PC-3 (cell line): ENCODE measurements around the gene VPS33A. TPM values are rescaled to one million over a fixed set of nuclear protein-coding genes. Genes with fewer than 3 reads are reported as not detected.
A peak's percentile ranks its signal among the peaks of the same experiment; 100 is the strongest.
"Not testable (repeated sequence)": the region's sequence is repeated elsewhere in the genome, so short reads cannot be mapped to it uniquely, and the experiment has no call there.

ENCODE experiments used
- ATAC-seq: fragments of 200-7000 bp; cut with Tn5 transposase; 2 replicates; pipeline ENCODE4 v1.9.1; 2020; ENCODE audit warnings: mild to moderate bottlenecking, moderate library complexity
- BruUV-seq: library from RNA; stranded (reverse); fragments of 400-500 nt; replicated peaks from 2 replicates; lab custom pipeline; 2021; lab: Mats Ljungman, UMichigan
- CTCF ChIA-PET: fragments of 300-600 bp; sonication (Branson Sonifier 250); formaldehyde crosslinking; loops from one replicate; lab custom pipeline; 2022; ENCODE audit warnings: antibody characterized with exemption; lab: Charles Lee
- POLR2A ChIA-PET: fragments of 300-600 bp; sonication (Branson Sonifier 250); formaldehyde crosslinking; loops from one replicate; lab custom pipeline; 2022; ENCODE audit warnings: antibody characterized with exemption; ENCODE audit not compliant: unreplicated experiment; lab: Charles Lee
- DNase-seq: peaks from one replicate; pipeline ENCODE4 v3.0.0-alpha.2; 2015
- H2AFZ ChIP-seq: fragments of 300-600 bp; sonication (generic); 2 replicates; pipeline ENCODE4 v1.6.0; 2016; ENCODE audit warnings: antibody characterized with exemption, low read length
- H3F3A ChIP-seq: fragments of 300-600 bp; sonication (generic); one replicate; pipeline ENCODE4 v1.6.0; 2017; ENCODE audit warnings: antibody characterized with exemption, low read length, control low read depth, mild to moderate bottlenecking; ENCODE audit not compliant: unreplicated experiment
- H3K27ac ChIP-seq: fragments of 300-600 bp; sonication (generic); 2 replicates; pipeline ENCODE4 v1.5.1; 2016; ENCODE audit warnings: mild to moderate bottlenecking, low read length
- H3K27me3 ChIP-seq: fragments of 300-600 bp; sonication (generic); 2 replicates; pipeline ENCODE4 v1.6.1; 2016; ENCODE audit warnings: low read length, mixed read lengths
- H3K36me3 ChIP-seq: fragments of 300-600 bp; sonication (generic); 2 replicates; pipeline ENCODE4 v1.6.1; 2016; ENCODE audit warnings: low read depth, mixed run types, low read length, mixed read lengths
- H3K4me1 ChIP-seq: fragments of 300-600 bp; sonication (generic); 2 replicates; pipeline ENCODE4 v1.5.1; 2016; ENCODE audit warnings: low read length; ENCODE audit not compliant: insufficient read depth
- H3K4me2 ChIP-seq: fragments of 300-600 bp; sonication (generic); 2 replicates; pipeline ENCODE4 v1.6.0; 2016; ENCODE audit warnings: low read length
- H3K4me3 ChIP-seq: fragments of 300-600 bp; sonication (generic); 2 replicates; pipeline ENCODE4 v1.5.1; 2016; ENCODE audit warnings: mild to moderate bottlenecking, low read length, mixed read lengths
- H3K79me2 ChIP-seq: fragments of 300-600 bp; sonication (generic); 2 replicates; pipeline ENCODE4 v1.6.1; 2017; ENCODE audit warnings: low read length, mixed read lengths
- H3K9ac ChIP-seq: fragments of 300-600 bp; sonication (generic); 2 replicates; pipeline ENCODE4 v1.6.0; 2016; ENCODE audit warnings: mild to moderate bottlenecking, low read length
- H3K9me2 ChIP-seq: fragments of 300-600 bp; sonication (generic); replicated peaks from 2 replicates; pipeline ENCODE4 v1.6.1; 2016; ENCODE audit warnings: mixed run types, low read length, mixed read lengths
- H3K9me3 ChIP-seq: fragments of 300-600 bp; sonication (generic); 2 replicates; pipeline ENCODE4 v1.6.1; 2016; ENCODE audit warnings: low read length, mixed read lengths
- H4K20me1 ChIP-seq: fragments of 300-600 bp; sonication (generic); 2 replicates; pipeline ENCODE4 v1.6.1; 2016; ENCODE audit warnings: low read length, mixed read lengths
- EZH2 ChIP-seq: fragments of 300-600 bp; sonication (generic); IDR thresholded peaks from one replicate; pipeline ENCODE4 v1.6.1; 2017; ENCODE audit warnings: antibody characterized with exemption, mild to moderate bottlenecking, low read length; ENCODE audit not compliant: unreplicated experiment
- EZH2phosphoT487 ChIP-seq: fragments of 300-600 bp; sonication (generic); IDR thresholded peaks from 2 replicates; pipeline ENCODE4 v1.6.1; 2018; ENCODE audit warnings: mild to moderate bottlenecking, antibody characterized with exemption, low read length, borderline replicate concordance
- intact Hi-C: fragments of 100-400 bp; cut with micrococcal nuclease; formaldehyde crosslinking; loops from 2 replicates; pipeline ENCODE4 v1.9.0; 2023
- total RNA-seq: library from RNA; depleted of rRNA; stranded (reverse); fragments of >200 nt; gene quantifications from 2 replicates; pipeline ENCODE4 v1.2.3, GENCODE V29; 2014
- TF ChIP-seq, protein P1 (sequence below): fragments of 300-600 bp; sonication (generic); conservative IDR thresholded peaks from 2 replicates; pipeline ENCODE4 v1.5.1; 2017; ENCODE audit warnings: antibody characterized with exemption, low read depth, mild to moderate bottlenecking, low read length

The VPS33A gene
- total RNA-seq, 1 experiment from 2014 or later, result 40.8 TPM

DNA sequence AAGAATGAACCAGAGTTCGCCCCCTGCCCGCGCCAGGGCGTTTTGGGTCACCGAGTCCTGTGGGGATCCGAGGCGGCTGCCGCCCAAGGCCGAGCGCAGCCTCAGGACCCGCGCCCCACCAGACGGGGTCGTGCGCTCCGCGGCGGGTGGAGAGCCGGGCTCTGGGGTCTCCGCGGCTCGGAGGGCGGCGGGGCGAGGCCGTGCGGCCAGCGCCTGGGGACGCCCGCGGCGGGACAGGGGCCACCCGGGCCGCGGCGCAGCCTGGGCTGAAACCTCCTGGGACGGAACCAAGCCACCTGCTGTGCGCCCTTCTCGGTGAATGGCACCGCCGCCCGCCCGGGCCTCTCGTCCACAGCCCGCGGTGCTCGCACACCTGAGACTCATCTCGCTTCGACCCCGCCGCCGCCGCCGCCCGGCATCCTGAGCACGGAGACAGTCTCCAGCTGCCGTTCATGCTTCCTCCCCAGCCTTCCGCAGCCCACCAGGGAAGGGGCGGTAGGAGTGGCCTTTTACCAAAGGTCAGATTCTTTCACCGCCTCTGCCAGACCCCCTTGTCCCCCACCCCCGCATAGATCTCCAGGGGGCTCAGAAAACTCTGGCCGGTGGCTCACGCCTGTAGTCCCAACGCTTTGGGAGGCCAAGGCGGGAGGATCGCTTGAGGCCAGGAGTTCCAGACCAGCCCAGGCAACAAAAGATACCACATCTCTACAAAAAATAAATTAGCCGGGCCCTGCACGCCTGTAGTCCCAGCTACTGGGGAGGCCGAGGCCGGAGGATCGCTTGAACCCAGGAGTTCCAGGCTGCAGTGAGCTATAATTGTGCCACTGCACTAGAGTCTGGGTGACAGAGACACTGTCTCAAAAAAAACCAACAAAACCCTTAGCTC, 61.9 kb downstream of the VPS33A start:
- Histone ChIP-seq H3K4me1 (no peaks in the 10 kb centered on the region), H4K20me1 (peaks cover 12% of the 10 kb centered on the region; the same call in 1 of the 2 replicates), H3K9me2 (no peaks in the 10 kb centered on the region), H3K4me3 (peak overlapping the region; percentile 65), H3K27ac (no peak overlapping the region), H2AFZ (peak overlapping the region; percentile 97), H3K27me3 (no peaks in the 10 kb centered on the region), H3K79me2 (no peaks in the 10 kb centered on the region), H3K9me3 (no peaks in the 10 kb centered on the region), H3F3A (no peaks in the 10 kb centered on the region), H3K4me2 (peak overlapping the region; percentile 100), H3K36me3 (peaks cover 21% of the 10 kb centered on the region), H3K9ac (no peak overlapping the region)
- intact Hi-C loops, result no loop called here
- no TSS peak for BruUV-seq
- POLR2A ChIA-PET, result no interaction called here
- CTCF ChIA-PET, result interaction anchor here (0.6 kb wide), 2 partner anchors 11 to 20 kb away, joined by 4 to 5 read pairs; no protein-coding TSS in a partner anchor
- DNase-seq (no peak), ATAC-seq (peak; percentile 29)
- TF ChIP-seq, protein P1, sequence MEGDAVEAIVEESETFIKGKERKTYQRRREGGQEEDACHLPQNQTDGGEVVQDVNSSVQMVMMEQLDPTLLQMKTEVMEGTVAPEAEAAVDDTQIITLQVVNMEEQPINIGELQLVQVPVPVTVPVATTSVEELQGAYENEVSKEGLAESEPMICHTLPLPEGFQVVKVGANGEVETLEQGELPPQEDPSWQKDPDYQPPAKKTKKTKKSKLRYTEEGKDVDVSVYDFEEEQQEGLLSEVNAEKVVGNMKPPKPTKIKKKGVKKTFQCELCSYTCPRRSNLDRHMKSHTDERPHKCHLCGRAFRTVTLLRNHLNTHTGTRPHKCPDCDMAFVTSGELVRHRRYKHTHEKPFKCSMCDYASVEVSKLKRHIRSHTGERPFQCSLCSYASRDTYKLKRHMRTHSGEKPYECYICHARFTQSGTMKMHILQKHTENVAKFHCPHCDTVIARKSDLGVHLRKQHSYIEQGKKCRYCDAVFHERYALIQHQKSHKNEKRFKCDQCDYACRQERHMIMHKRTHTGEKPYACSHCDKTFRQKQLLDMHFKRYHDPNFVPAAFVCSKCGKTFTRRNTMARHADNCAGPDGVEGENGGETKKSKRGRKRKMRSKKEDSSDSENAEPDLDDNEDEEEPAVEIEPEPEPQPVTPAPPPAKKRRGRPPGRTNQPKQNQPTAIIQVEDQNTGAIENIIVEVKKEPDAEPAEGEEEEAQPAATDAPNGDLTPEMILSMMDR, result no peak
- TF ChIP-seq EZH2phosphoT487 (no peak), EZH2 (no peak)

DNA sequence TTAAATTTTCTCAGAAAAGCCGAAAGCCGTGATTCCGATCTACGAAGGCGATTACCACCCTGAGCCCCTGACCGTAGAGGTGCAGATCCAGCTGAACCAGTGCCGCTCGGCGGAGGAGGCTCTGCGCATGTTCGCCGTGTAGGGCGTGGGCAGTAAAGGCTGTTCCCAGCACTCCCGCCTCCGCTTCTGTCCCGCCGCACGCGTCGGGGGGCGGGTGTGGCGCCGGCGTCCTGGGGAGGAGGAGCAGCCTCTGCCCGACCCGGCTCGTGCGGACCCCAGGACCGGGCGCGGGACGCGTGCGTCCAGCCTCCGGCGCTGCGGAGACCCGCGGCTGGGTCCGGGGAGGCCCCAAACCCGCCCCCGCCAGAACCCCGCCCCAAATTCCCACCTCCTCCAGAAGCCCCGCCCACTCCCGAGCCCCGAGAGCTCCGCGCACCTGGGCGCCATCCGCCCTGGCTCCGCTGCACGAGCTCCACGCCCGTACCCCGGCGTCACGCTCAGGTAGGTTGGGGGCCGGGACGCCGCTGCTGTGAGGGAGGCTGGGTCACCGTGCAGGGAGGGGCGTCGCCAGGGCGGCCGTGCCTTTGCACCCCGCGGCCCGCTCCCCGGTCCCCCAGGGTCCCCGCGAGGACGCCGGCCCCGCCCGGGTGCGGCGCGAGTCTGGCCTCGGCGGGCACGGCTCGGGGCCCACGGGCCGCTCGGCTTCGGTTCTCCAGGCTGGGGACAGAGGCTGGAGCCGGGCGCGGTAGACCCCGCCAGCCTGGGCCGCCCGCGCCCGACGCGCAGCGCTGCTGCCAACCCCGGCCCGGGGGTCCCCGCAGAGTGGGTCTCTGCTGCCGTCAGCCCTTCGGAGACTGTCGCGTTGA, 62.8 kb downstream of the VPS33A start, which contains the start of gene B3GNT4:
Gene B3GNT4 (plus strand): TSS at position 409 of the 866 bp plus-strand sequence. CDS start 910 bp downstream, outside the sequence.
- Histone ChIP-seq H3K4me2 (peak within 1 kb of the TSS; percentile 100), H3K36me3 (peaks cover 20% of the 10 kb centered on the region), H3K79me2 (no peaks in the 10 kb centered on the region), H4K20me1 (peaks cover 12% of the 10 kb centered on the region; the same call in 1 of the 2 replicates), H3K4me3 (peak within 1 kb of the TSS; percentile 65), H2AFZ (peak within 1 kb of the TSS; percentile 97), H3K9me2 (no peaks in the 10 kb centered on the region), H3K9me3 (no peaks in the 10 kb centered on the region), H3F3A (no peaks in the 10 kb centered on the region), H3K27ac (no peak within 1 kb of the TSS), H3K4me1 (no peaks in the 10 kb centered on the region), H3K27me3 (no peaks in the 10 kb centered on the region), H3K9ac (peak within 1 kb of the TSS; percentile 47; the same call in 1 of the 2 replicates)
- BruUV-seq, result no TSS peak
- DNase-seq (peak; percentile 72), ATAC-seq (peak; percentile 78)
- POLR2A ChIA-PET, result no interaction called here
- CTCF ChIA-PET, result interaction anchor here (0.5 to 0.6 kb wide), 2 partner anchors 21 to 402 kb away, joined by 4 to 5 read pairs; no protein-coding TSS in a partner anchor
- intact Hi-C loops, result no loop called here
- TF ChIP-seq, protein P1, result no peak
- peak; percentile 73 for TF ChIP-seq EZH2

DNA sequence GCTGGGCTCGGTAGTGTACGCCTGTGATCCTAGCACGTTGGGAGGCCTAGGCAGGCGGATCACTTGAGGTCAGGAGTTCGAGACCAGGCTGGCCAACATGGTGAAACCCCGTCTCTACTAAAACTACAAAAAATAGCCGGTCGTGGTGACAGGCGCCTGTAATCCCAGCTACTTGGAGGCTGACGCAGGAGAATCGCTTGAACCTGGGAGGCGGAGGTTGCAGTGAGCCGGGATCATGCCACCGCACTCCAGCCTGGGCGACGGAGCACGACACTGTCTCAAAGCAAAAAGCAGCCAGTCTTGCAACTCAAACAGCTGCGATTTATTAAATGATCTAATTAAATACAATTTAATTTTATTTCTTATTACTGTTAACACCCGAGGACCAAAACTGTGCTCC, 63.5 kb downstream of the VPS33A start:
- H3K9me2 ChIP-seq, H3K4me1 ChIP-seq, POLR2A ChIA-PET, H3K79me2 ChIP-seq, ATAC-seq, H3K9me3 ChIP-seq, H3K27me3 ChIP-seq, DNase-seq, intact Hi-C loops, H3K27ac ChIP-seq, BruUV-seq, CTCF ChIA-PET, H3F3A ChIP-seq: not testable (repeated sequence)
- H3K4me2 ChIP-seq, result peak overlapping the region; percentile 100
- H2AFZ ChIP-seq, result peak overlapping the region; percentile 97
- peaks cover 12% of the 10 kb centered on the region; the same call in 1 of the 2 replicates for H4K20me1 ChIP-seq
- peak overlapping the region; percentile 65 for H3K4me3 ChIP-seq
- H3K36me3 ChIP-seq, result peaks cover 12% of the 10 kb centered on the region
- peak overlapping the region; percentile 47; the same call in 1 of the 2 replicates for H3K9ac ChIP-seq
